HepG2 (cell line): ENCODE data around the gene AGTPBP1. TPM values are rescaled to one million over a fixed set of nuclear protein-coding genes. Genes with fewer than 3 reads are reported as not detected.

Source experiments
- CEBPB ChIP-seq: IDR thresholded peaks from 2 replicates; pipeline ENCODE4 v1.6.1; 2011; ENCODE audit warnings: low read depth, low read length, improper control_type of control experiment, borderline replicate concordance
- GATAD2A ChIP-seq: IDR thresholded peaks from 2 replicates; pipeline ENCODE4 v1.6.1; 2016
- MIER3 ChIP-seq: IDR thresholded peaks from 2 replicates; pipeline ENCODE4 v1.6.1; 2016; ENCODE audit warnings: missing compliant biosample characterization, borderline replicate concordance
- ZNF441 ChIP-seq: sonication (generic); formaldehyde crosslinking; IDR thresholded peaks from 2 replicates; pipeline ENCODE4 v1.7.0; 2021; ENCODE audit warnings: missing genetic modification reagents, borderline replicate concordance
- polyA plus RNA-seq, 8 experiments: library from polyadenylated mRNA; depleted of rRNA in 3 of 8; stranded (reverse) in 7 of 8; unstranded in 1 of 8; fragments of >200 nt; fragmentation: Illumina TruSeq in 4 of 8; extraction: Trizol in 4 of 8; gene quantifications; 2 replicates each; pipeline versions ENCODE4 v1.2.1 to v1.2.3, GENCODE V29; 2011 to 2016; ENCODE audit warnings: low read depth in 4 of 8, missing spikeins in 1 of 8, mixed read lengths in 1 of 8; ENCODE audit not compliant: insufficient read depth in 1 of 8
- total RNA-seq, 5 experiments: library from RNA; depleted of rRNA; stranded (reverse); fragments of >200 nt; fragmentation: Illumina TruSeq; extraction: Trizol; gene quantifications; 2 replicates each; pipeline ENCODE4 v1.2.3, GENCODE V29; 2016; ENCODE audit warnings: low read depth in 1 of 5
- TF ChIP-seq, protein P1 (sequence below), 2 experiments: fragments of 450-650 bp in 1 of 2; sonication (generic) in 1 of 2; formaldehyde crosslinking in 1 of 2; IDR thresholded peaks; 2 replicates each; pipeline versions ENCODE4 v1.6.1 to v1.8.0; 2016 to 2022; ENCODE audit warnings: antibody characterized with exemption in 1 of 2, mild to moderate bottlenecking in 1 of 2, missing genetic modification reagents in 1 of 2

AGTPBP1 gene
- total and polyA plus RNA-seq, 2 of the 13 experiments (the other 11 are each of a cell fraction or from before 2014, with no cell fraction given), result 9.7 to 22.3 TPM

DNA sequence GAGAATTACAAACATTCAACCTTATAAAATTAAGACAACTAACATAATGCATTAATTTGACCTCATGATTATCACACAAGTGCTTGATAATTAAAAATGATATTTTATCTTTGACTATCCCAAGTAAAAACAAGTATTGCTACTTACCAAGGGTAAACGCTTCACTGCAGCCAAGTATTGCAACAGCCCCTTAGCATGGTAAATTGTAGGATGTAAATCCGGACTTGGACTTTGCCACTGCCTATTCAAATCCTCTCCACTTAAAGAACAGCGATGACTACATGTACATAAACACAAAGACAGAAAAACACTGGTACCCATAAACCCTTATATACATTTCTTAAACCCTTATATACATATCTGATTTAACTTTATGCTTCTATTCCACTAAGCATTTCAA, 155.1 kb downstream of the AGTPBP1 start (continued):
- TF ChIP-seq, protein P1, sequence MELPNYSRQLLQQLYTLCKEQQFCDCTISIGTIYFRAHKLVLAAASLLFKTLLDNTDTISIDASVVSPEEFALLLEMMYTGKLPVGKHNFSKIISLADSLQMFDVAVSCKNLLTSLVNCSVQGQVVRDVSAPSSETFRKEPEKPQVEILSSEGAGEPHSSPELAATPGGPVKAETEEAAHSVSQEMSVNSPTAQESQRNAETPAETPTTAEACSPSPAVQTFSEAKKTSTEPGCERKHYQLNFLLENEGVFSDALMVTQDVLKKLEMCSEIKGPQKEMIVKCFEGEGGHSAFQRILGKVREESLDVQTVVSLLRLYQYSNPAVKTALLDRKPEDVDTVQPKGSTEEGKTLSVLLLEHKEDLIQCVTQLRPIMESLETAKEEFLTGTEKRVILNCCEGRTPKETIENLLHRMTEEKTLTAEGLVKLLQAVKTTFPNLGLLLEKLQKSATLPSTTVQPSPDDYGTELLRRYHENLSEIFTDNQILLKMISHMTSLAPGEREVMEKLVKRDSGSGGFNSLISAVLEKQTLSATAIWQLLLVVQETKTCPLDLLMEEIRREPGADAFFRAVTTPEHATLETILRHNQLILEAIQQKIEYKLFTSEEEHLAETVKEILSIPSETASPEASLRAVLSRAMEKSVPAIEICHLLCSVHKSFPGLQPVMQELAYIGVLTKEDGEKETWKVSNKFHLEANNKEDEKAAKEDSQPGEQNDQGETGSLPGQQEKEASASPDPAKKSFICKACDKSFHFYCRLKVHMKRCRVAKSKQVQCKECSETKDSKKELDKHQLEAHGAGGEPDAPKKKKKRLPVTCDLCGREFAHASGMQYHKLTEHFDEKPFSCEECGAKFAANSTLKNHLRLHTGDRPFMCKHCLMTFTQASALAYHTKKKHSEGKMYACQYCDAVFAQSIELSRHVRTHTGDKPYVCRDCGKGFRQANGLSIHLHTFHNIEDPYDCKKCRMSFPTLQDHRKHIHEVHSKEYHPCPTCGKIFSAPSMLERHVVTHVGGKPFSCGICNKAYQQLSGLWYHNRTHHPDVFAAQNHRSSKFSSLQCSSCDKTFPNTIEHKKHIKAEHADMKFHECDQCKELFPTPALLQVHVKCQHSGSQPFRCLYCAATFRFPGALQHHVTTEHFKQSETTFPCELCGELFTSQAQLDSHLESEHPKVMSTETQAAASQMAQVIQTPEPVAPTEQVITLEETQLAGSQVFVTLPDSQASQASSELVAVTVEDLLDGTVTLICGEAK (IDR thresholded peaks at IDR 0.05), result no peak
- TF ChIP-seq, protein P1 (CRISPR knock-in tag; IDR thresholded peaks at IDR 0.05), result no peak
- TF ChIP-seq GATAD2A (CRISPR knock-in tag), result peak; percentile 54; the same call in 1 of the 2 replicates
- peak; percentile 98 for TF ChIP-seq ZNF441 (CRISPR knock-in tag)
- peak; percentile 17; the same call in 1 of the 2 replicates for TF ChIP-seq MIER3
- peak; percentile 86 for TF ChIP-seq CEBPB
